K562 (cell line): Measurements from ENCODE around the gene RAB43. TPM values are rescaled to one million over a fixed set of nuclear protein-coding genes. Genes with fewer than 3 reads are reported as not detected.
A peak's percentile ranks its signal among the peaks of the same experiment; 100 is the strongest.

Experiments
- ARNT ChIP-seq, 2 experiments: fragments of 450-650 bp; IDR thresholded peaks; 2 replicates each; pipeline ENCODE4 v1.6.1; 2016; ENCODE audit warnings: mild to moderate bottlenecking in 1 of 2
- CBFA2T3 ChIP-seq: fragments of 450-650 bp; IDR thresholded peaks from 2 replicates; pipeline ENCODE4 v1.6.1; 2017
- CUX1 ChIP-seq: fragments of 200-800 bp; sonication (Bioruptor generic); IDR thresholded peaks from 2 replicates; pipeline ENCODE4 v1.6.1; 2016; ENCODE audit warnings: missing genetic modification characterization, missing compliant biosample characterization
- DPF2 ChIP-seq: fragments of 450-650 bp; IDR thresholded peaks from 2 replicates; pipeline ENCODE4 v1.6.1; 2016
- MCM7 ChIP-seq, 2 experiments: fragments of 450-650 bp; IDR thresholded peaks; 2 replicates each; pipeline ENCODE4 v1.6.1; 2016 to 2018
- MEIS2 ChIP-seq: fragments of 450-650 bp; IDR thresholded peaks from 2 replicates; pipeline ENCODE4 v1.6.1; 2014; ENCODE audit warnings: mild to moderate bottlenecking; ENCODE audit not compliant: partially characterized antibody
- MTA2 ChIP-seq: fragments of 450-650 bp; IDR thresholded peaks from 2 replicates; pipeline ENCODE4 v1.6.1; 2016; ENCODE audit warnings: low read depth
- NFYB ChIP-seq: IDR thresholded peaks from 2 replicates; pipeline ENCODE4 v1.6.1; 2011; ENCODE audit warnings: mild to moderate bottlenecking, moderate library complexity; ENCODE audit not compliant: insufficient read length; ENCODE audit errors: extremely low read depth
- RBM14 ChIP-seq: fragments of 200-400 bp; formaldehyde crosslinking; IDR thresholded peaks from 2 replicates; pipeline ENCODE4 v1.6.1; 2018; ENCODE audit warnings: low read depth, mild to moderate bottlenecking, low read length, moderate library complexity, borderline replicate concordance; ENCODE audit not compliant: insufficient read depth
- ZBTB2 ChIP-seq: fragments of 450-650 bp; IDR thresholded peaks from 2 replicates; pipeline ENCODE4 v1.6.1; 2016; ENCODE audit warnings: antibody characterized with exemption
- ZNF318 ChIP-seq, 2 experiments: fragments of 450-650 bp; IDR thresholded peaks; 2 replicates each; pipeline ENCODE4 v1.6.1; 2016; ENCODE audit warnings: mild to moderate bottlenecking in 2 of 2, borderline replicate concordance in 1 of 2, low read depth in 1 of 2, moderate library complexity in 1 of 2
- ZNF507 ChIP-seq: conservative IDR thresholded peaks from 2 replicates; pipeline ENCODE4 v1.6.1; 2017; ENCODE audit warnings: missing genetic modification characterization, missing compliant biosample characterization
- ZNF79 ChIP-seq: fragments of 250-450 bp; sonication (Bioruptor Pico); IDR thresholded peaks from 2 replicates; pipeline ENCODE4 v1.4.0; 2020; ENCODE audit warnings: low read depth, mild to moderate bottlenecking, moderate library complexity
- polyA plus RNA-seq, 8 experiments: library from polyadenylated mRNA; depleted of rRNA in 4 of 8; stranded (reverse) in 5 of 8; unstranded in 3 of 8; fragments of >200 nt; fragmentation: Nextera tagmentation in 2 of 8; fragmentation: Illumina TruSeq in 1 of 8; extraction: Ambion mirVana in 2 of 8; extraction: Trizol in 1 of 8; gene quantifications; 2 replicates each; pipeline versions ENCODE4 v1.2.1 to v1.2.3, GENCODE V29; 2011 to 2014; ENCODE audit warnings: inconsistent platforms in 1 of 8, missing spikeins in 1 of 8
- total RNA-seq, 7 experiments: library from RNA; depleted of rRNA in 6 of 7; stranded (reverse); fragments of >200 nt in 6 of 7; fragmentation: Illumina TruSeq in 2 of 7; extraction: Trizol in 2 of 7; gene quantifications; 2 replicates each; pipeline versions ENCODE4 v1.2.1 to v1.2.3, GENCODE V29; 2011 to 2021; ENCODE audit warnings: low replicate concordance in 1 of 7

Gene RAB43
- total and polyA plus RNA-seq, 9 of the 15 experiments (the other 6 are each of a cell fraction or from before 2014, with no cell fraction given): 0.04 to 6.8 (median 1.7) TPM; not detected in 2

GRCh38 chr3:129056451-129057173, 65.0 kb downstream of the RAB43 start (continued):
- TF ChIP-seq ZNF318 (IDR thresholded peaks at IDR 0.05; ENCODE audit: borderline replicate concordance in 1 of 2, low read depth in 1 of 2) (no peak), NFYB (no peak), ZNF507 (tag) (no peak), ZNF79 (CRISPR knock-in tag) (no peak), MEIS2 (peak; percentile 9), RBM14 (no peak), ARNT (IDR thresholded peaks at IDR 0.05) (no peak), ZBTB2 (no peak), MCM7 (IDR thresholded peaks at IDR 0.05) (no peak), DPF2 (peak; percentile 65; the same call in 1 of the 2 replicates), MTA2 (peak; percentile 41; the same call in 1 of the 2 replicates), CUX1 (CRISPR knock-in tag) (no peak), CBFA2T3 (peak; percentile 92)
